ENCODE results near the gene LSM7. TPM values are rescaled to one million over a fixed set of nuclear protein-coding genes. Genes with fewer than 3 reads are reported as not detected.

Gene LSM7
- total RNA-seq, 2 experiments from 2014 or later, result 144 to 146 TPM

GRCh38 chr19:2340496-2341243 lies 12.3 kb upstream of the LSM7 start:
- CTCF ChIA-PET, result no interaction called here
- POLR2A ChIA-PET, result no interaction called here
- DNase-seq, result no peak
- H3K27me3 Mint-ChIP-seq (ENCODE audit: low read depth), result no peaks in the 10 kb centered on the region
- H3K27ac Mint-ChIP-seq, result no peak overlapping the region
- H3K9me3 Mint-ChIP-seq (ENCODE audit: insufficient read depth), result no peaks in the 10 kb centered on the region
- H3K4me1 Mint-ChIP-seq (ENCODE audit: low read depth), result peaks cover 2% of the 10 kb centered on the region
- peaks cover 9% of the 10 kb centered on the region for H3K36me3 Mint-ChIP-seq (ENCODE audit: low read depth)
- no peak for ATAC-seq
- H3K4me3 Mint-ChIP-seq, result no peak overlapping the region

GRCh38 chr19:2339644-2340310 lies 11.4 kb upstream of the LSM7 start:
- no peak overlapping the region for H3K27ac Mint-ChIP-seq
- no peaks in the 10 kb centered on the region for H3K9me3 Mint-ChIP-seq (ENCODE audit: insufficient read depth)
- CTCF ChIA-PET, result no interaction called here
- peaks cover 2% of the 10 kb centered on the region for H3K4me1 Mint-ChIP-seq (ENCODE audit: low read depth)
- DNase-seq (no peak), ATAC-seq (no peak)
- H3K27me3 Mint-ChIP-seq (ENCODE audit: low read depth), result no peaks in the 10 kb centered on the region
- peaks cover 10% of the 10 kb centered on the region for H3K36me3 Mint-ChIP-seq (ENCODE audit: low read depth)
- POLR2A ChIA-PET, result no interaction called here
- no peak overlapping the region for H3K4me3 Mint-ChIP-seq

GRCh38 chr19:2338751-2339643 lies 10.6 kb upstream of the LSM7 start:
- POLR2A ChIA-PET, result no interaction called here
- no peak for ATAC-seq
- no peak overlapping the region for H3K4me3 Mint-ChIP-seq
- no peaks in the 10 kb centered on the region for H3K9me3 Mint-ChIP-seq (ENCODE audit: insufficient read depth)
- no peak overlapping the region for H3K27ac Mint-ChIP-seq
- H3K27me3 Mint-ChIP-seq (ENCODE audit: low read depth), result no peaks in the 10 kb centered on the region
- CTCF ChIA-PET, result no interaction called here
- H3K36me3 Mint-ChIP-seq (ENCODE audit: low read depth), result peaks cover 14% of the 10 kb centered on the region
- H3K4me1 Mint-ChIP-seq (ENCODE audit: low read depth), result peaks cover 2% of the 10 kb centered on the region
- no peak for DNase-seq

GRCh38 chr19:2338055-2338615 lies 9.7 kb upstream of the LSM7 start:
- ChIA-PET POLR2A (no interaction called here), CTCF (no interaction called here)
- no peaks in the 10 kb centered on the region for H3K27me3 Mint-ChIP-seq (ENCODE audit: low read depth)
- no peak overlapping the region for H3K4me3 Mint-ChIP-seq
- no peak for DNase-seq
- ATAC-seq, result no peak
- no peaks in the 10 kb centered on the region for H3K9me3 Mint-ChIP-seq (ENCODE audit: insufficient read depth)
- peaks cover 9% of the 10 kb centered on the region for H3K4me1 Mint-ChIP-seq (ENCODE audit: low read depth)
- no peak overlapping the region for H3K27ac Mint-ChIP-seq
- H3K36me3 Mint-ChIP-seq (ENCODE audit: low read depth), result peaks cover 14% of the 10 kb centered on the region

- H3K4me1 Mint-ChIP-seq (ENCODE audit: low read depth), result peaks cover 14% of the 10 kb centered on the region
- peaks cover 14% of the 10 kb centered on the region for H3K36me3 Mint-ChIP-seq (ENCODE audit: low read depth)
- DNase-seq (no peak), ATAC-seq (no peak)
- no peaks in the 10 kb centered on the region for H3K9me3 Mint-ChIP-seq (ENCODE audit: insufficient read depth)
- H3K4me3 Mint-ChIP-seq, result no peak overlapping the region
- no peaks in the 10 kb centered on the region for H3K27me3 Mint-ChIP-seq (ENCODE audit: low read depth)
- ChIA-PET POLR2A (no interaction called here), CTCF (no interaction called here)
- H3K27ac Mint-ChIP-seq, result no peak overlapping the region
Measured at GRCh38 chr19:2337329-2337707, 8.9 kb upstream of the LSM7 start.

GRCh38 chr19:2336528-2337328 lies 8.3 kb upstream of the LSM7 start:
- Mint-ChIP-seq H3K36me3 (ENCODE audit: low read depth) (peaks cover 14% of the 10 kb centered on the region), H3K4me3 (no peak overlapping the region), H3K9me3 (ENCODE audit: insufficient read depth) (no peaks in the 10 kb centered on the region), H3K4me1 (ENCODE audit: low read depth) (peaks cover 20% of the 10 kb centered on the region), H3K27ac (peak overlapping the region; percentile 57), H3K27me3 (ENCODE audit: low read depth) (no peaks in the 10 kb centered on the region)
- ATAC-seq (no peak), DNase-seq (no peak)
- POLR2A ChIA-PET, result no interaction called here
- CTCF ChIA-PET, result no interaction called here

- Mint-ChIP-seq H3K4me1 (ENCODE audit: low read depth) (peaks cover 29% of the 10 kb centered on the region), H3K27ac (peak overlapping the region; percentile 57), H3K9me3 (ENCODE audit: insufficient read depth) (no peaks in the 10 kb centered on the region), H3K4me3 (no peak overlapping the region), H3K36me3 (ENCODE audit: low read depth) (peaks cover 14% of the 10 kb centered on the region), H3K27me3 (ENCODE audit: low read depth) (no peaks in the 10 kb centered on the region)
- POLR2A ChIA-PET, result no interaction called here
- no peak for DNase-seq
- ATAC-seq, result no peak
- CTCF ChIA-PET, result no interaction called here
Measured at GRCh38 chr19:2335848-2336247, 7.5 kb upstream of the LSM7 start.

GRCh38 chr19:2334986-2335846 lies 6.8 kb upstream of the LSM7 start:
- Mint-ChIP-seq H3K36me3 (ENCODE audit: low read depth) (peaks cover 14% of the 10 kb centered on the region), H3K4me1 (ENCODE audit: low read depth) (peaks cover 35% of the 10 kb centered on the region), H3K9me3 (ENCODE audit: insufficient read depth) (no peaks in the 10 kb centered on the region), H3K4me3 (no peak overlapping the region), H3K27me3 (ENCODE audit: low read depth) (no peaks in the 10 kb centered on the region), H3K27ac (peak overlapping the region; percentile 57)
- CTCF ChIA-PET, result no interaction called here
- ATAC-seq (no peak), DNase-seq (peak; percentile 43)
- POLR2A ChIA-PET, result no interaction called here

- Mint-ChIP-seq H3K4me1 (ENCODE audit: low read depth) (peaks cover 41% of the 10 kb centered on the region), H3K4me3 (no peak overlapping the region), H3K9me3 (ENCODE audit: insufficient read depth) (no peaks in the 10 kb centered on the region), H3K27ac (peak overlapping the region; percentile 63), H3K36me3 (ENCODE audit: low read depth) (peaks cover 16% of the 10 kb centered on the region), H3K27me3 (ENCODE audit: low read depth) (no peaks in the 10 kb centered on the region)
- DNase-seq (no peak), ATAC-seq (no peak)
- CTCF ChIA-PET, result no interaction called here
- POLR2A ChIA-PET, result no interaction called here
Measured at GRCh38 chr19:2334426-2334825, 6.0 kb upstream of the LSM7 start.

GRCh38 chr19:2333807-2334211 lies 5.4 kb upstream of the LSM7 start:
- no peak for DNase-seq
- Mint-ChIP-seq H3K27ac (peak overlapping the region; percentile 63), H3K4me3 (no peak overlapping the region), H3K4me1 (ENCODE audit: low read depth) (peaks cover 46% of the 10 kb centered on the region), H3K9me3 (ENCODE audit: insufficient read depth) (no peaks in the 10 kb centered on the region), H3K27me3 (ENCODE audit: low read depth) (no peaks in the 10 kb centered on the region), H3K36me3 (ENCODE audit: low read depth) (peaks cover 19% of the 10 kb centered on the region)
- CTCF ChIA-PET, result no interaction called here
- ATAC-seq, result no peak
- POLR2A ChIA-PET, result no interaction called here

All from activated CD8-positive, alpha-beta T cell treated with anti-CD3 and anti-CD28 coated beads, Interleukin-2, amount 10 ng/mL, durations not matched to agents 7 days and 5 days (primary cell).